Measurements from ENCODE around the gene ARHGAP24.
"Not testable (repeated sequence)": the region's sequence is repeated elsewhere in the genome, so short reads cannot be mapped to it uniquely, and the experiment has no call there.

ARHGAP24 gene

DNA sequence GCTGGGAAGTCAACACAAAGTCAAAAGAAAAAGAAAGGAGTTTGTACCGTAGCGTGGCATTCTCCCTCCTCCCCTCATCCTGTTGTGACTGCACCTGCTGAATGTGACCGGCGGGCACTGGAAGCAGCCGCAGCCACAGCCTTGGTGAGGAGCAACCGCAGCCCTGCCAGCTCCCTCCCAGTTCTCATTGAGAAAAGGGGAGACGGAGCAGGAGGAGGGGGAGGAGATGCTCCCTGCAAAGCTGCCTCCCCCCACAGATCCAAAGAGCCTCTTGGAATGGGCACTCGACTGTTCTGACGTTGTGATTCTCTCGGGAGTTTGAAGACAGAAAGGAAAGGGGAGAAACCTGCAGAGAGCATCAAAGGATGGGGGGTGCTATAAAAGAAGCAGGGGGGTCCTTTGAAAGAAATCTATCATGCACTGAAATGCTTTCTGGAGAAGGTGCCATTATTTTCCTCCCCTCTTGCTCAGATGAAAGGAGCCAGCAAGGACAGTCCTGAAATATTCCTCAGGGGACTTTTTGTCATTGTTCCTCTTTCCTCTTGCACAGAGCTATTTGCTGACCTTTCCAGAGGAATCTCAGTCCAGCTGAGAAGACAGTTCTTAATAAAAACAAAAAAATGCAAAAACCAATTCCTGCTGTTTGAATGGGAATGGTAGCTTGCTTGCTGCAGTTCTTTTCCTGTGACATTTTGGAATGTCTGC, 455.2 kb downstream of the ARHGAP24 start:
- no peak for DNase-seq

DNA sequence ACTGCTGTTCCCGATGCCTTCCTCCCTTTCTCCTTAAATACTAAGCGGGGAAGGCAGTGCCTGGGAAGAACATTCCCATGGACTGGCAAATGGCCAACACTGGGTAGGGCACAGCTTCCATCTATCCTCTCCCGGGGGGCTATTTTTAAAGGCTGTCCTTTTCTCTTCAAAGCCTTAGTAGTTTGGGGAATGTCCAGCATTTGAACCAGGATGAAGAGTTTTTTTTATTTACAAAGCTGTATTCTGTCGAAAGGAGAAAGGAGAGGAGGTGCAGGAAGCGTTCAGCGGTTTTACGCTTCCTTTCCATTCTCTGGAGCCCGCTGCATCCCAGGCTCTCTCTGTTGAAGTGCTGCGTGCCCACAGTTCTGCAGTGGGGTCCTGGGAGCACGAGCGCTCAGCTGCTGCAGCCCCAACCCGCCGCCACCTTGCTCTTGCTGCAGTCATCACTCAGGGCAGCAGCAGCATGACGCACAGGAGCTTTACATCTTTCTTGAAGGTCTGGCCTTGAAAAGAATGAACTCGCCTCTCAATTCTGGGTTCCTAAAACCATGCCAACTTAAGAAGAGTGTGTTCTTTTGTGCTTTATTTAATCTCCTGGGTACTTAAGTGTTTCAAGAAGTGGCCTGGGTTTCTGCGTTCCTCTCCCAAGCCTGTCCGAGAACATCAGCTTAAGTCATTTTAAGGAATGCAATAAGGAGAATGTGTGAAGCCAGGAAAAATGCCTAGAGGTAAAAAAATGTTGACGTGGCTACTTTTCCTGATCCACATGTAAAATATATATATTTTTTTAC, 457.7 kb downstream of the ARHGAP24 start:
- DNase-seq, result no peak

DNA sequence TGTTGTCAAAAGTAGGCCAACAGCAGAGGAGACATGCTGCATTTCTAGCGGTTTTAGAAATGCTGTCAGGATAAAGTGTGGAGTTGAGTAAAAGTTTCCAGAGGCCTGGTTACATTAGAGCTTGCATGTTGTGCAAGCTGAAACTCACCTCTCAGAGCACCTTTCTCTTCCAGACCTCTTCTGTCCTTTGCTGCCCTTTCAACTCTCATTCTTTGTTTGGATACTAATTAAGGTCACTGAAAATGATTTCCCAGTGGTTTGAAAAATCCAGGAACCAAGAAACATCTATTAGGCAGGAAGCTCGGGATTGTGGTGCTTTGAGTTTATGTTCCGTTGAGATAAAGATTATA, 458.3 kb downstream of the ARHGAP24 start:
- no peak for DNase-seq

DNA sequence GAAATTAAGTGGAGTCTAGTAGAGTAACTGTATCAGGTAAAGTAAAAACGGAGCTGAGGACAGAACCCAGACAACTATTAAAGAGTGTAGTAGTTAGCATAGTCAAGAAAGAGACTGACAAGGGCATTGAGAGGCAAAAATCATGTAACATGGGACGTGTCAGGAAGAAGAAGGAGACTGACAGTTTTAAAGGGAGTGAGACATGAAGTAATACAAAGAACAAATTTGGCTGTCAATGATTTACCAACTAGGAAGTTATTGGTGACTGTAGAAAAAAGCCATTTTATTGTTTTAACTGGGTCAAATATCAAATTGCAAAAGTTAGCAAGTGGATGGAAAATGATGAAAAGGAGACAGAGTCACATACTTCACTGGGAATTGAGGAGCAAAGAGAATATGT, 462.6 kb downstream of the ARHGAP24 start:
- DNase-seq, result no peak

DNA sequence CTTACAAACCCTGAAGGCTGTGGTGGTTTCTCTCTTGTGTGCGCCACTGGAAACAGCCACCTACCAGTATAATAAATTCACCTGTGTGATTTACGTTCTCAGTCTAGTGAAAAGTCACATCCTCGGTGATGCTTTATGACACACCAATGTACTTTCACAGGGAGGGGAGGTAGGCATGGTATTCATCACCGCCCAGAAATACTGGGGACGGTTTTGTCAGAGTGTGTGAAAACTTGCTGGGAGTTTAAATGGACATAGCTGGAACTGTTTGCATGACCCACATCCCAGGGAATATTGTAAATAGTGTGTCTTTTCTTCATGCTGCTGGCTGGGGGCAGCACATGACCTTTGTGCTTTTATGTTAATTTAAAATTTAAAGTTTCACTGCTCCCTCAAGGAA, 463.1 kb downstream of the ARHGAP24 start:
- DNase-seq, result no peak

DNA sequence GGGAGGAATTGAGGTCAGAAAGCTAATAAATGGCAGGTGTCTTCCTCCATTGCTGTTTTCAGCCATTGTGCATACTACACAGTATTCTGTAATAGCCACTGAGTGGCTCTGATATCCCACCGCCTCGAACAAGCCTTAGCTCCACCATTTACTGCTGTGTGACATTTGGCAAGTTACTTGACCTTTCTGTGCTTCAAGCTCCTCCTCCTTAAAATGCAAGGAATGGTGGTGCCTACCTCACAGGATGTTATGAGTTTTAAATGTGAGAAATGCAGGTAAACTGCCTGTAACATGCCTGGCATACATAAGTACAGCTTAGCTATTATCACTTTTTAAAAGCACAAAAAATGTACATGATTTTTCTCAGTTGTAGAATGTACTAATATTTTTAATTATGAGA, 464.0 kb downstream of the ARHGAP24 start:
- no peak for DNase-seq

DNA sequence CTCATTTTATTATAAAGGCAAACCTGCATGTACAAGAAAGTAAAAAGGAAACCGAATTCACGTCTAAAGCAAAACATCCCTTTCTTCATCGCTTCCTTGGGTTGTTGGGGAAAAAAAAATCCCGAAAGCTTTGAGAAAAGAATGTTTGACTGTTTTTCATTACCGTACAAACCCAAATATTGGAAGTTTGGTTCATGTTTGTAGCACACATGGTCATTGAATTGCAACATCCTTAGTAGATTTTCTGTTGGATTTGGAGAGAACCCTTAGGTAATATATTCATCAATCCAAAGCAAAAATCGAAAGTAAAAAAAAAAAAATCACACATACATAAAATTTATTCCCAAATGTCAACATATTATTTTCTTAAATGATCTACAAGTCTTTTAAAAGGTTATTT, 464.6 kb downstream of the ARHGAP24 start:
- no peak for DNase-seq

DNA sequence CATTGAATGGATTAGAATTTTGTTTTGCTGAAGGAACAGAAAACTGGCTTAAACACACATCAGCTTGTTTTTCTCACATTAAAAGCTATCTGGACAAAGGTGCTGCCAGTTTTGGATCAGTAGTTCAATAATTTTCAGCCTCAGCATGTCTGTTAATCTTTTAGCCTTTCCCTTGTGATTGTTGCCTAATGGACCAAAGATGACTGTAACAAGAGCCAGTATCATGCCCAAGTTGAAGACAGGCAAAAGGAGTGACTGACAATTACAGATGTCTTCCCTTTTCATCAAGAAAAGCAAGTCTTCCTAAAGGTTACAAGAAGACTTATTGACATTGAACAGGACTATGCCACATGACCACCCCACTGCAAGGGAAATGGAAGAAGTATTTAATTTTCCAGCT, 465.2 kb downstream of the ARHGAP24 start:
- no peak for DNase-seq

DNA sequence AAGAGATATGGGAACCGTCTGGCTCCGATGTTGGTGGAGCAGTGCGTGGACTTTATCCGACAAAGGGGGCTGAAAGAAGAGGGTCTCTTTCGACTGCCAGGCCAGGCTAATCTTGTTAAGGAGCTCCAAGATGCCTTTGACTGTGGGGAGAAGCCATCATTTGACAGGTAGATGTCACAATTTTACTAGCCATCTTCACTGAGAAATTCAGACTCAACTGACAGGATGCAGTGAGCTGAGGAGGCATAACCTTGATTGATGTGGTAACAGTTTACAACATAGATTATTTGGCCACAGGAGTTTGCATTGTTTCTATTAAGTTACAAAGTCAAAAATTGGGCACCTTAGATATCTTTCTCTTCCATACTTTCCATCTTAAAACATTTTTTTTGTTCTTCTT, 467.2 kb downstream of the ARHGAP24 start:
- DNase-seq, result no peak

DNA sequence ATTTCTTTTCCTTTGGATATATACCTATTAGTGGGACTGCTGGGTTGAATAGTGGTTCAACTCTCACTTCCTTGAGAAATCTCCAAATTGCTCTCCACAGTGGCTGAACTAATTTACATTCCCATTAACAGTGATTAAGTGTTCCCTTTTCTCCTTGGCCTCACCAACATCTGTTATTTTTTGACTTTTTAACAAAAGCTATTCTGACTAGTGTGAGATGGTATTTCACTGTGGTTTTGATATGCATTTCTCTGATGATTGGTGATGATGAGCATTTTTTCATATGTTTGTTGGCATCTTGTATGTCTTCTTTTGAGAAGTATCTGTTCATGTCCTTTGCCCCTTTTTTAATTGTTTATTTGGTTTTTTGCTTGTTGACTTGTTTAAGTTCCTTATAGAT, 471.9 kb downstream of the ARHGAP24 start:
- no peak for DNase-seq

DNA sequence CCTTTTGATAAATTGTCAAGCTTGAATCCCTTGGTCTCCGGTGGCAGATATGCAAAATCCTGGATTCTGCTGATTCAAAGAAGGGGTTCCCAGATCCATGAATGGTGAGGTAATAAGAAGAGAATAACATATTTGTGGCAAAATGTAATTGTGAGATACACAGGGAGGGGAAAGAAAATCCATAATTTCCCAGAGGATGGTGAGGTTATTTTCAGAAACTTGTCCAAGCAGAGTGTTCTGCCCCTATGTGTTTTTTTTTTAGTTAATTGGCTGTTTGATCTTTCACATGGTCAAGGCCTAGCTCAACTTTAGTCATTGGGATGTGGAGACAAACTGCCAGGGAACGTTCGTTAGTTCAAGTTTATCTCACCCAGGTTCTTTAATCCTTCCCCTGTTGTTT, 476.1 kb downstream of the ARHGAP24 start:
- no peak for DNase-seq

DNA sequence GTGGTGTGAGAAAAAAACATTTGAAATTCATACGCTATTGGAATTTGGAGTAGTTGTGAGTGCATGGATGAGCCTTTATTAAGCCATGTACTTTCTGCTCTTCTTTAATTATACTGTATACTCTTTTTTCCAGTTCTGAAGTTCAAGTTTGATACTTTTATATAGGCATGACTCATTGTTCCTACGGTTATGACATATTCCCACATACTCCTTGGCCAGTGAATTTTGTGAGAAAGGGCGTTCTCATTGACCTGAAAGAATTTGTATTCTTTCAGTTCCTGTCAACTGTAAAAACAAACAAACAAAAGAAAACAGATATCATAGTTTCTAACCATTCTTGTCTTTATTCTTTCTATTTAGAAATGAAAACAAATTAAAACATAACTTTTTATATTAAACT, 477.6 kb downstream of the ARHGAP24 start:
- no peak for DNase-seq

DNA sequence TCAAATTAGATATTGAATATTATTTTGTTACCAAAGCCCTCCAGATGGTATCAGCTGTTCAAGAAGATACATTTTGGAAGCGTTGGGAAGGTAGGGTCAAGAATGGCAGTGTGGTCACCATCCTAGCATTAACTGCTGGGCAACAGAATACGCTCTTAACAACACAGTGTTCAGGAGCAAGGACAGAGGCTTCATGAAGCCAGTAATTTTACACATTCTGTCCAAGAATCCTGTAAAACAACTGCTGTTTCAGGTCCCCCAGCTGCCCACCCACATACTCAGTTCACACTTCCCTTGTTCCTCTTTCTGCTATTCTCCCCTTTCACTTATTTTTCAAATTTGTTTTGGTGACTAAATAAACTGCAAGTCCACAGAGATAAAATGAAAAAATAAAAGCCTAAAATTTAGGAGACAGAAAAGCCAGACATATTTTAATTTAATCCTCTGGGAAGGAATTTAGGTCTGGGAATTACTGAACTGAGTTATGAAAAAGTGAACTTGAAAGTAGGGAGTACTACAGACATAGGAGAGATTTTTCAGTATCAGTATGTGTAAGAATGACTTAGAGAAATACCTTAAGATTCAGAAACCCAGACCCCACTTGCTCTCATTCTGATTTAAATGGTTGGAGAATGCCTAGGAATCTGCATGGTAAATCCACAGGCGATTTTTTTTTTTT, 478.2 kb downstream of the ARHGAP24 start:
- no peak for DNase-seq

DNA sequence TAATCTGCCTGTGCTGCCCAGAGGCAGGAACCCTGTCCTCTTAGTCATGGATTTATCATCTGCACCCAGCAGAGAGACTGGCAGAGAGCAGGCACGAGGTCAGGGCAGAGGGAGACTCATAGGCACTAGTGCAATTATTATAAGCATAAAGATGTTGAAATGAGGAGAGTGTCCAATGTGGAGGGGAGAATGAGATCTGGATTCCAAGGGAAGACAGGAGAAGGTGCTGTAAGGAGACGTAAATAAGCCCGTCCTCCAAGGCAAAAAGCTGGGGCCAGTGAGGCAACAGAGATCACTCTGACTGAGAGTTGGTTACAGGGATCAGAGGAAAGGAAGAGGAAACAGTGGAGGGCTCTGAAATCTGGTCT, 478.7 kb downstream of the ARHGAP24 start:
- no peak for DNase-seq

DNA sequence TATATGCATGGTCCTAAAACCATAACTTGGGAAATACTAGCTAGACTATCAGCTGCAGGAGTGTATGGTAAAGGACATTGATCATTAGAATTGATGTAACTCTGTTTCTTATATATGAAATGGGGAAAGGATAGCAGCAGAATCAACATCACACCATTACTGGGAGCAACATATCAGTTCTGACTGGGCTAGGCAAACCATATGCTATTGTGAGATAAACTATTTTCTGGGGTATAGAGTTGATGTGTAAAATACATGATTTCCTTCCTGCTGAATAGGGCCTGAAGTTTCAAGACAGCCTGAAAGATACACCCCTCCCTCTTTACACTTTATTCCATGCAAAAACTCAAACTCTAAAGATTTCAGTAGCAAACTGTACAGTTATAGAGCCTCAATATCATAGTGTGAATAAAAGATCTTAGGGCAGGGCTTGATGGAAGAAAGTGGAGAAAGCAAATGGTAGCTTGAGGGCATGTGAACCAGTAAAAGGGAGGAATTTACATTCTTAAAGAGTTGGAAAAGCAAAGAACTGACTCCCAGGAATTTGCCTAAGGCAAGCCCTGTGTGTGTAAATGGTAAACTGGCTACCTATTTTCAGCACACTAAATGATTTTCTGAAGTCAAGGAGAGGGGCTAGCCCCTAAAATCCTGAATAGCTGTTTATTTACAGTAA, 480.8 kb downstream of the ARHGAP24 start:
- no peak for DNase-seq

DNA sequence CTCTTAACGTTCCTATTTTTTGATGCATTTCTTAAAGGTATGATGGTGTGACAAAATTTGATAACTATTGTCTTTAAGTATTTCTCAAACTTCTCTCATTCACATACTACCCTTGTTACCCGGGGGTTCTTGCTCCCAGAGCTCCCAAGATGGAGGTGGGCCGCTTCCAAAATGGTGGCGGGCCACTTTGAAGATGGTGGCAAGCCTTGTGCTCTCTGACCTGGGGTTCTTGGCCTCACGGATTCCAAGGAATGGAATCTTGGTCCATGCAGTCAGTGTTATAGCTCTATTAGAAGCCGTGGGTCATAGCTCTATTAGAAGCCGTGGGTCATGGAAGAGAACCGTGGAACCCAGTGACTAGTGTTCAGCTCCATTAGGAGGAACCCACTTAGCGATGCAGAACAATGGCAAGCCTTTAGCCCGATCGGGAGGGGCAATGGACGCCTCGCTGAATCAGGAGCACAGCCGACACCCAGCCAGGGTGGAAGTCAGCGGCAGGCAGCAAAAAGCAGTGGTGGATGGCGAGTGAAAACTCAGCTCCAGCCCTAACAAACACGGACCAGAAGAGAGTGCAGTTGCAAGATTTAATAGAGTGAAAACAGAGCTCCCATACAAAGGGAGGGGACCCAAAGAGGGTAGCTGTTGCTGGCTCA, 481.5 kb downstream of the ARHGAP24 start:
- DNase-seq, result no peak

DNA sequence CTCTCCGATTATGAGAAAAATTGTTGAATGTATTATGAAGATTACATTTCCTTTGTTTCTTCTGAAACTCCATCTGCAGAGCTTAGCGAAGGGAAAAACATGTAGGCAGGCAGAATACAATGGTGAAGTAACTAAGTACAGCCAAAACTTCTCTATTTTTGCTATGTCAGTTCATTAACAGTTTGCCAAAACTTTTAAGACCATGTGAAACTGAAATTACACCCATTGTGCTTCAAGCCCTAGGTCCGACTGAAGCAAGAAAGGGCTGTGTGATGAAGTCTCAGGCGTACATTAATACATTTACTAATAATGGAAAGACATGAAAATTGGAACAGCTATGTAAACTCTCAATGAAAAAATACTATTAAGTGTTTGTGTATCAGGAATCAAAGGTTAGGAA, 486.9 kb downstream of the ARHGAP24 start:
- no peak for DNase-seq

DNA sequence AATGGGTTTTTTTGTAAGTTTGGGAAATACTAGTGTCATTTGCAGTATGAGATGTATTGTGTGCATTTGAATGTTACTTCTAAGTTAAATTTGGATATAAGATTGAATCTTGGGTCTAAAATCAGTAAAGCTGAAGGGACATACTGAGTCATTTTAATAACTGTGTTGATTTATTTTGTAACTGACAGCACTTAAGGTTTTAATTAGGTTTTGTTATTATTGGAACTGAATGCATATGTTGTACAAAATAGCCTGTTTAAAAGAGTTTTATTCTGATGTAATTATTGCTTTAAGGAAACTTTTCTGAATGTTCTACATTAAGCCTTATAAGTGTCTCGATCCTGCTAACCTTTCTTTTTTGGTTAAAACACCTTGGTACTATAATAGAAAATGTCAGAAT, 488.3 kb downstream of the ARHGAP24 start:
- DNase-seq, result no peak

DNA sequence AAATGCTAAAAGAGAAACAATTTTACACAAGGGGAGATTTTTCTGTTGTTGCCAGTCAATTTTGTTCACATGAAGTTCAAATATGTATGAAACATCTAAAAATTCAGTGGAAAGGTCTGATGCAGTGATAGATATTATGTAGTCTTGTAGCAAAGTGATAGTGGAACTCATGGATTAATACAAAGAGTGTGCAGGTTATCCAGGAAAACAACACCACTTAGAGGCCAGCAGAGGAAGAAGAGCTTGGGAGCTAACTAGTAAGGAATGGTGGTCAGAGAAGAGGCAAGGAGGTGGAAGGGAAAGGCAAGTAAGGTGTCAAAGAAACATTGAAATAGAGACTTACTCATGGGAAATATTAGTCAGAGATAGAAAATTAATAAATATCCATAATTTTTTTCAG, 489.3 kb downstream of the ARHGAP24 start:
- no peak for DNase-seq

DNA sequence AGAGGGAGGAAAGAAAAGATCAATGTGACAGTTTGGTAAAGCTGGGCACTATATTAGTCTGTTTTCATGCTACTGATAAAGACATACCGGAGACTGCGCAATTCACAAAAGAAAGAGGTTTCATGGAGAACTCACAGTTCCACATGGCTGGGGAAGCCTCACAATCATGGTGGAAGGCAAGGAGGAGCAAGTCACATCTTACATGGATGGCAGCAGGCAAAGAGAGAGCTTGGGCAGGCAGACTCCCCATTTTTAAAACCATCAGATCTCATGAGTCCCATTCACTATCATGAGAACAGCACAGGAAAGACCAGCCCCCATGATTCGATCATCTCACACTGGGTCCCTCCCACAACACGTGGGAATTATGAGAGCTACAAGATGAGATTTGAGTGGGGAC, 490.1 kb downstream of the ARHGAP24 start:
- not testable (repeated sequence) for DNase-seq

DNA sequence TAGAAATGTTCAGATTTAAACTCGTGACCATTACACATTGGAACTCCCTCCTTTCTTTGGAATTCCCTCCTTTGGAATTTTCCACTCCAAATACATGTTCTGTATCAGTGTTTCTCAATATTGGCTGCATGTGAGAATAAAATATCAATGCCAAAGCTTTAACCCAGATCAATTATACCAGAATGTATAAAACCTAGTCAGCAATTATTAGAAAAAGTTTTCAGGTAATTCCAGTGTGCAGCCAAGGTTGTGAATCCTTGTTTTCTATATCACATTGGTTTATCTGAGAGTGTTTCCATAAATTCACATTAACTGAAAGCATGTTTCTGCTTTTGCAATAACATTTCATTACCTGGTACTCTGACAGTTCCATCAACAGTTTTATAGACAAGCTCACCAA, 490.6 kb downstream of the ARHGAP24 start:
- DNase-seq, result no peak

DNA sequence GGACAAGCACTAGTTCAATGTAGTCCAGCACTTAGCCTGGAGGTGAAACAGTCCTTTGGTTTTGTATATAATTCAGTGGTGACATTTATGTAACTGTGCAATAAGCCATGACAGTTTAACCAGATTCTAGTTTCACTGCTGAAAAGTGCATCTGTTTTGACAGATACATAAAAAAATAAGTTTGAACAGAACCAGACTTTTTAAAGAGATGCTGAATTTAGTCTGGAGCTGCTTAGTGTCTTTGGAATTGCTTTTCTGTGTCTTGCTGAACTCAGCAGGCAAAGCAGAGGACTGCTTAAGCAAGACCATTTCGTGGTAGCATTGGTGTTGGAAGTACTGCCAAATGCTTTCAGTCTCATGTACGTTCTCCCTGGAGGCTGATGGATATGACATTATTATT, 491.4 kb downstream of the ARHGAP24 start:
- DNase-seq, result no peak

DNA sequence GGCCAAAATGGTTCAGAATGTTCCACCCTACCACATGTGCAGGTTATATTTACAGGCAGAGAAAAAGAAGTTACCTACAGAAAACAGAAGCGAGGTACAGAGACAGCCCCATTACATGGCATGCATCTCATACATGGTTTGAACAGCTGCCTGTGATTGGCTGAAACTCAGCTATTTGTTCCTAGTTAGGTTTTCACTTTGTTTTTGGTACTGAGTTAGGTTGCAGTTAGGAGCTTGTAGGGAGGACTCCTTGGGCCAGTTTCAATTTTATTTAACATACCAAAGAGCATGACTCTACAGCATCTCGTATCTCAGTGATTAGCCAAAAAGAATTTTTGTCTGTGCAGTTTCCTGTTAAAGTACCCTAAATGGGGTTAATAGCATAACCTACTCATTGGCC, 492.9 kb downstream of the ARHGAP24 start:
- DNase-seq, result no peak
